GM21619 (cell line): ENCODE data around the gene SRRM4.

Experiments used
- ATAC-seq: cut with Tn5 transposase; IDR thresholded peaks from one replicate; pipeline ENCODE4 v1.9.1; 2021; ENCODE audit not compliant: unreplicated experiment

Gene SRRM4

DNA sequence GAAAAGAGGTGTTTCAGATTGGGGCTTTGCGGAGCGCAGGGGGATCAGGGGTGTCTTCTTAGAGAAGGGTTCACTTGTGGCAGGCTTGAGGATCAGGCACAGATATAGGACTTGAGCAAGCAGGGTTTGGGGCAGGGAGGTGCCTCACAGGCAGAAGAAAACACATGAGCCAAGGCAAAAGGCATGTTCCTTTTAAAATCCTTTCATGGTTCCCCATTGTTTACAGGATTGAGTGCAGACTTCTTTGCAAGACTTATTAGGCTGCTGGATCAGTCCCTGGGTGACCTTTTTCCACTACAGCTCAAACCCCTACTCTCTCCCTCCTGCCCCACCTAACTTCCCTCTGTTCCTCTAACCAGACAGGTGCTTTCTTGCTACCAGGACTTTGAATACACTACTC, 217.1 kb downstream of the SRRM4 start:
- no peak for ATAC-seq

DNA sequence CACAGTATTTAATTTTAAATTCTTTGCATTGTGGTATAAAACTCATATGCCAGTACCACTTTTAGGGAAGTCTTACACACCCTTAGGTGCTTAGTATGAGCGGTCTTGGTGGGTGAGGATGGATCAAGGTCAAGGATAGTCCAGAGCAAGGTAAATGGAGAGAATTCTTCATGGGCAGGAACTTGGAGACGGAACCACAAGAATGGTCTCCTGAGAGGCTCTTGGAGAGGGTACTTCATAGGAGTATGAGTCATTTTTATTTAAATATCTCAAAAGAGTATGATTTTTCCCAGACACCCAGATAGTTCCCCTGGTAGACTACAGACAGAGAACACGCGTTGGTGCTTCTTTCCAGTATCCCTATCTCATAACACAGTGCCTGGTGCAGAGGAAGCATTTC, 219.3 kb downstream of the SRRM4 start:
- no peak for ATAC-seq

DNA sequence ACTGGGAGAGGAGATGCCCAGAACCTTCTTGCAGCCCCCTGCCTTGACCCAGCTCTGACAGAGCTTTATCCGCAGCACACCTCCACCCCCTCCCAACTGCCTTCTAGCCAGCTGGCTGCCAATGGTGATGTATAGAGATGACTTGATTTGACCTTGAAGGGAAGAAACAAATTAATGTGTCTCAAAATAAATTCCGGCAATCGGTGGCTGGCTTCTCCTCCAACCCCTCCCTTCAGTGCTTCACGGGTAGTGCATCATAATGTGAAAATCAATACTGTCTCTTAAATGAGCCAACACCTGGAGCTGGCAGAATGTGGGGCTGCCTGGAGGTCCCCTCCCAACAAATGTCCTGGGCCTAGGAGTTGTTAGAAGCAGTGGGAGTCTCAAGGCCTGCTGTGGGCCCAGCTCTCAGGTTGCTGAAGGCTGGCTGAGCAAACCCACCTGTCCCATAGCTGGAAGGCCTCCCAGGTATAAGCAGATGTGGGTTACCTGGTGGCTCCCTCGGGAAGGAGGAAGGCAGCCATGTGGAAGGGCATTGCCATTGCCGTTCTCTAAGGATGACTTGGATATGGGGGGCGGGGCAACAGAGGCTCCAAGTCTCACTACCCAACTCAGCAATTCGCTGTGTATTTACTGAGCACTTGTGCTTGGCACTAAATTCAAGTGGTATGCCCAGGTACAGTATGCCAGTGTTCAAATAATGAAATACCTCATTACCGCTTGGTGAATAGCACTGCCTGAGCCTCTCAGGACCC, 220.6 kb downstream of the SRRM4 start:
- no peak for ATAC-seq

DNA sequence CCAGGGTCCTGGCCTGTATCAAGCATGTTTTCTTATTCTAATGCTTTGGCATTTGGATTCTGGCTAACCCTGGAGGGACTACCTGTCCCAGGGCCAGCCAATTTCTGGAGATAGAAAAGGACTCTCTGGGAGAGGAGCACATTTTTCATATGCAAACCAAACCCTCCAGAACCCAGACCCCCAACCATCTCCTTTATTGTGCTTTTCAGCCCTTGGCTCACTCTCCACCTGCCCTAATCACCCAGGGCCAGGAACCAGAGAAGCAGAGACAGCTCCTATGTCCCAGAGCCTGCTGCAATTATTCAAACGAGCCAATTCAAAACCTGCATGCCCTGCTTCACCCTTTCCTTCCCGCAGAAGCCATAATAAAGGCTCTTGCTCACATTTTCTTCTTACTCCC, 221.2 kb downstream of the SRRM4 start:
- ATAC-seq = no peak

DNA sequence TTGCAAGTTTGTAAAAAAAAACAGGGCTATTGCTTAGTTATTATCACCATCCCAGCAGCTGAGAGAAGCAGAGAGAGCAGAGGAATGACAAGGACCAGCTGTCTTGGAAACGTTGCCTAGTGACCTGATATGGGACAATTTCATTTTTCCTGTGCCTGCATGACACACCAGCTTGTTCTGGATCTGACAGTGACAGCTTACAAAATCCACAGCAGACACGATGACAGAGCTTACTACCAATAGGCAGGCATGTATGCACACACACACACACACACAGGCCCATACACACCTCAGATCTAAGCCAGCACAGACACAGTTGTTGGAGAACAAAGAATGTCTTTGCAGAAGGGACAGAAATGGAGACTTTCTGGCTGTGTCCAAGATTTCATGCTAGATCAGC, 222.8 kb downstream of the SRRM4 start:
- no peak for ATAC-seq

DNA sequence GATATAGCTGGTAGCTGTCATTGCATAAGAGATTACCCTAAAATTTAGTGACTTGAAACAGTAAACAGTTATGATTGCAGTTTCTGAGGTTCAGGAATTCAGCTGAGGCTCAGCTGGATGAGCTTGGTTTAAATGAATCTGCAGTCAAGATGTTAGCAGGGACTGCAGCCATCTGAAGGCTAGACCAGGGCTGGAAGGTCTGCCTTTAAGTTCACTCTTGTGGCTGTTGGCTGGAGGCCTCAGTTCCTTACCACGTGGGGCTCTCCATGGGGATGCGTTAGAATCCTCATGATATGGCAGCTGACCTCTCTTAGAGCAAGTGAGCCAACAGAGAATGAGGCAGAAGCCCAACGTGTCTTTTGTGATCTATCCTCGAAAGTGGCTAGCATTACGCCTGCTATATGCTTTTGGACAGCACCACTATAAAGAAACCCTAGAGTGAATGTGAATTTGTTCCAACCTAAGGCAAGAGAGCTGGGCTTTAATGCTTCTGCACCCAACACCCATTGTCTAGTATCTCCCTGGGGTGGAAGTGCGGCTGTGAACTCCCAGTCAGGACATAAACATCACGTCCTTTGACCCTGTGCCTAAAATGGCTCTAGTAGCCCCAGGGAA, 223.4 kb downstream of the SRRM4 start:
- no peak for ATAC-seq

DNA sequence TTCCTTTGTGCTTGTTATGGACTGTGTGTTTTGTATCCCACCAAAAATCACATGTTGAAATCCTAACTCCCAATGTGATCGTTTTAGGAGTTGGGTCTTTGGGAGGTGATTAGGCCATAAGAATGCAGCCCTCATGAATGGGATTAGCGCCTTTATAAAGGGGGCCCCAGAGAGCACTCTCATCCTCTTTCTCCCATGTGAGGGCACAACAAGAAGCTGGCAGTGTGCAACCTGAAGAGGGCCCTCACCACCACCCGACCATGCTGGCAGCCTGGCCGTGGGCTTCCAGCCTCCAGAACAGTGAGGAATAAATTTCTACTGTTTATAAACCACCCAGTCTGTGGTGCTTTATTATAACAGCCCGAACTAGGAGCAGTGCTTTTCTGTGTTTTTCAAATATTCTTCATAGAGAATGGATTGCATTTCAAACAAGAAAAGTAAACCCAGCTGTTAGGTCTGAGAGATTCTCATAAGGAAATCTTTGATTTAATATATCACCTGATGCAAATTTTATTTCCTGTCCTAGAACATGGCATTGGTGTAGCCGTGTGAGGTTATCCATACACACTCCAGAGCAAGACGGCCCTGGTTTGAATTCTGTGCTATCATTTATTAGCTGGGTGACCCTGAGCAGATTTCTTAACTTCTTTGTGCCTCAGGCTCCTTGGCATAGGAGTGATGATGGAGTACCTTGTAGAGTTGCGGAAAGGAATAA, 225.2 kb downstream of the SRRM4 start:
- no peak for ATAC-seq

DNA sequence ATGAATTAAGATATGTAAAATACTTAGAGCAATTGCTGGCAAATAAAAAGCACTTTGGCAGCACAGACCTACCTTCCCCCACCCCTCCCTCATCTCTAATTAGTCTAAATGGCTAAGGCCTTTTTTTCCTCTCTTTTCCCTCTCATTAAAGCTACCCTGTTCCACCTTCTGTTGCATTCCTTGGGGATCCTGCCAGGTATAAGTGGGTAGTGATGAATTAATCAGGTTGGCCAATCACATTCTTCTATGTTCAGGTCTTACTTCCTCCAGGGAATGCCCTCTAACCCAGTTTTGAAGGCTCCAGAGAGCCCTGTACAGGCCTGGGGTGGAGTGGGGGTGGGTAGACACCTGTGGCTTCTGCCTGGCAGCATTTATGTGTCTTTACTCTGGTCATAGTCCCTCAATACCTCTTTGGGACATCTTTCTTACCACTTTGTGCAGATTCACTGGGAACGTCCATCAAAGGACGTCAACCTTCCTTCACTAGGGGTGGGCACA, 225.8 kb downstream of the SRRM4 start:
- no peak for ATAC-seq

DNA sequence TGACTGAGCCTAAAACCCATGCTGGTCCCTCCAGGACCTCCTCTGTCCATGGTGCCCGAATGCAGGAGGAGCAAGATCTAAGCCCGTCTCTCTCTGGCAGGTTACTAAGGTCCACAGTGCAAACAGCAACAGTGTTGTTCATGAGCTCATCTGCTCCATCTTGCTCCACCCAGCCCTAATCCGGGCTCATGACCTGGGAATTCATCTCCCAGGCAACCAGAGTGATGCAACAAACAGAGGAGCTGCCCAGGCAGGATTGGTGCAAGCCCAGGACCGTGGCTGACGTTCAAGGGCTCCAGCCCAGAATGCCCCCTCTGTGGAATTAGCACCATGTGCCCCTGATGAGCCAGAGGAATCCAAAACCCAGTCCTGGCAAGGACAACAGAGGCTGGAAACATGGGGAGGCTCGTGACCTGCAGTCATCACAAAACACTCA, 227.3 kb downstream of the SRRM4 start:
- no peak for ATAC-seq

DNA sequence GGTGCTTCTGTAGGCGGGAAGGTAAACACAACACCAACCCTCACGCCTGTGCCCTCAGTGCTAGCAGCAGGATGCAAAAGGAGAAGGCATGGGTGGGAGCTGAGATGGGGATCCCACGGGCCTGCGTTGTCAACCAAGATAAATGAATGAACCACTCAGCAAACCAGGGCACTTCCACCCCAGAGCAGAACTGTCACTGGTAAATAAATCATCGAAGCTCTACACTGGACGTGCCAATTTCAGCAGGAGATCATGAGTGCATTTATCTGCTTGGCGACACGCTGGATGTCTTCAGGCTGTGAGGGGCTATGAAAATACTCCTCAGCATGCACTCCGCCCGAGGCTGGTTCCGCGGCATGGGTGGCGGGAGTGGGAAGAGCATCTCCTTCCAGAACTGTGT, 230.5 kb downstream of the SRRM4 start:
- no peak for ATAC-seq
